ENCODE measurements around the gene GSC2.

Gene GSC2

DNA sequence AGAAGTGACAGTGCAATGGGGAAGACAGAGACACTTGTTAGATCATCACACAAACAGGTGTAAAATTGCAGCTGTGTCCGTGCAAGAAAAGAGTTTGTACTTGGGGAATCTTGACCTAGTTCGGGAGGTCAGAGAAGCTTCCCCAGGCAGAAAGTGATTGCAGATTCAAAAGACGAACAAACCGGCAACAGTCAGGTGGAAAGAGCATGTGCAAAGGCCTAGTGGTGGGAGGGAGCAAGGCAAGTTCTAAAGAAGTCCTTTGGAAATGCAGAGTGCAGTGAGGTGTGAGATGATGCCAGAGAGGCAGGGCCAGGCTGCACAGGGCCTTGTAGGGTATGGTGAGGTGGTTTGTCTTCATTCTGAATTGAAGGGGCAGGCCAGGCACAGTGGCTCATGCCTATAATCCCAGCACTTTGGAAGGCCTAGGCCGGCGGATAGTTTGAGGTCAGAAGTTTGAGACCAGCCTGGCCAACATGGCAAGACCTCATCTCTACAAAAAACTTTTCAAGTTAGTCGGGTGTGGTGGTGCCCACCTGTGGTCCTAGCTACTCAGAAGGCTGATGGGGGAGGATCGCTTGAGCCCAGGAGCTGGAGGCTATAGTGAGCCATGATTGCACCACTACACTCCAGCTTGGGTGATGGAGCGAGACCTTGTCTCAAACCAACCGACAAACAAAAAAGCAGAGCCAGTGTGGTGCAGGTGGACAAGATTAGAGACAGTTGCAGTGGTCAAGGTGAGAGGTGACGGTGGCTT, 3.7 kb downstream of the GSC2 start:
- in situ Hi-C loops (cut with HindIII; ENCODE audit: low pct_unique_long_range_greater_than_20kb, low sequenced_read_pairs), result no loop called here
- TF ChIP-seq JUND (IDR thresholded peaks at IDR 0.05; ENCODE audit: low read depth), result no peak
- DNase-seq (ENCODE audit: low read depth in 1 of 2, low spot score in 1 of 2), result no peak

DNA sequence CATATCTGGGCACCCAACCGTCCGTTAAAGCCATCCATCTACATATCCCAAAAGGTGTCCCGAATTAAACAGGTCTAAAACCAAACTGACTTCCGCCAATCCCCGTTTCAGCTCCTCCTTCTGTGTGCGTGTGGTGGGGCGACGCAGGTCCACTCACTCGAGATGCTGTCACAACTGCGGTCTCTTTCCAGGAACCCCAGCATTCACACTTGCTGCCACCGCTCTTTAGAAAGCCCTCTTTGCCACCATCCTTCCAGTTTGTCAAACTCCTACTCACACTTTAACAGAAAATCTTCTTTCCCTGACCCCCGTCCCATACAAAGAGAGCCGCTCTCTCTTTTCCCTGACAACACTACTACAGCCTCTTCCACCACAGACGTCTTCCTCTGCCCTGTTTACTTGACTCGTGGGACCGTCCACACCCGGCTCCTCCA, 6.1 kb downstream of the GSC2 start:
- in situ Hi-C loops (cut with HindIII; ENCODE audit: low pct_unique_long_range_greater_than_20kb, low sequenced_read_pairs), result no loop called here
- DNase-seq (ENCODE audit: low read depth in 1 of 2, low spot score in 1 of 2), result no peak
- TF ChIP-seq JUND (IDR thresholded peaks at IDR 0.05; ENCODE audit: low read depth), result no peak

DNA sequence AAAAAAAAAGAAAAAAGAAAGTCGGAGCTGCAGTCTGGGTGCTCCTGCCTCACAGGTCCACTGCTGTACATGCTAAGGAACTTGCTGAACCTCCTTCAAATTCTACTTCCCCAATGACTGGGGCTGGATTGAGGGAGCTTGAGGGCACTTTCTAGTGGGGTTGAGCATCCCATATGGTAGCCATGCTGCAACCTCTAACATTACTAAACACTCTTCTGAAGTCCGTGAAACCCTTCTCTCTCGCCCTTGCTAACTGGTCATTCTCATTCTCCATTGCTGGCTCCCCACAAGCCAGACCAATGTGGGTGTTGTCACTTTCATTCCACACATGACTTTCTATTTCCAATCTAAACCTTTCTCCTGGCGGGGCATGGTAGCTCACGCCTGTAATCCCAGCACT, 6.9 kb downstream of the GSC2 start:
- TF ChIP-seq JUND (IDR thresholded peaks at IDR 0.05; ENCODE audit: low read depth), result no peak
- DNase-seq (ENCODE audit: low read depth in 1 of 2, low spot score in 1 of 2), result no peak

DNA sequence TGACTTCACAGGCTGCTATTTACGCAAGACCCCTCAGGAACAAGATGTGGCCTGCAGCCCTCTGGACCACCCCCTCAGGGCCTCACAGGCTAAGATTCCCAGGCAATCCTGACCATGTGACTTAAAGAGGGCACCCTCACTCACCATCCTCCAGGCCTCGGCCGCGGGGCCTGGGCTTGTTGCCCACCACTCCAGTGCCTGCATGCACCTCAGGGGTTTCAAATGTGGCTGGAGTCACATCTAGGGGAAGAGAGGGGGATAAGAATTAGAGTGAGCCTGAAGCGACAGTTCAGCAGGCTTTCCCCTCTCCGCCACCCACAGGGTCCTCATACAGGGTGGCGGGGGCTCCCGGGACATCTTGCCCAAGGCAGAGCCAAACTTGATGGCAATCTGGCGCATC, 7.7 kb downstream of the GSC2 start:
- no peak for TF ChIP-seq JUND (IDR thresholded peaks at IDR 0.05; ENCODE audit: low read depth)
- no peak for DNase-seq (ENCODE audit: low read depth in 1 of 2, low spot score in 1 of 2)
- in situ Hi-C loops (cut with HindIII; ENCODE audit: low pct_unique_long_range_greater_than_20kb, low sequenced_read_pairs), result no loop called here

More for the DNA sequence above, 6.9 kb downstream of the GSC2 start:
- in situ Hi-C loops (cut with HindIII; ENCODE audit: low pct_unique_long_range_greater_than_20kb, low sequenced_read_pairs), result no loop called here

DNA sequence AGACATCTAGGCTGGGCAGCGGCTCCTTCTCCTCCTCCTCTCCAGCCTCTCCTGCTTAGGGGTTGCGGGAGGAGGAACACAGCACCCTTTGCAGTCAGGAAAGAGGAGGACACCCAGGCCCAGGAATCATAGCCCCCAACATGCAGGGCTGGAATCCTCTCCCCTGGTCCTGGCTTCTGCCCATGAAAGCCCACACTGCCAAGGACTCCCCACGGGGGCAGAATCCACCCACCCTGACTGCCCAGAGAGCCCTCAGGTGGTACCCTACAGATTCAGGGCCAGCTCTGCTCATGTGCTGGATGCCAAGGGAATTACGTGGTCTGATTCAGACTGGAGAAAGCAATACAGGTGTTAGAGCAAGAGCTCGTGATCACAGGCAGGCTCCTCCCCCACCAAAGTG, 10.1 kb downstream of the GSC2 start:
- no peak for DNase-seq (ENCODE audit: low read depth in 1 of 2, low spot score in 1 of 2)
- no peak for TF ChIP-seq JUND (IDR thresholded peaks at IDR 0.05; ENCODE audit: low read depth)
- in situ Hi-C loops (cut with HindIII; ENCODE audit: low pct_unique_long_range_greater_than_20kb, low sequenced_read_pairs), result no loop called here

DNA sequence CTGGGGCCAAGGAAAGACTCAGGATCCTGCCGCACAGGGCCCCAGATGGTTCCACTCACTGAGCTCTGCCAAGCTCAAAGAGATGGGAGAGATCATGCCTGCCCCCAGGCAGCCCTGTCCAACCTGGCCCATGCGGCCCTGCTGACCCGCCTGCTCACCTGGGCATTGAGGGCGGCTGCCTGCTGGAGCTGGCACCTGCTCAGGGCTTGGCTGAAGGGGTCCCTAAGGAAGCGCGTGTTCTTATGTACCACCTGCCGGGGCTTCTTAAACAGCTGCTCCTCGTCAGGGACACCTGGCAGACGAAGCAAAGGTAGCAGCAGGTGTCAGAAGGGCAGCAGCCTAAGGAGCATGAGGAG, 11.1 kb downstream of the GSC2 start:
- no peak for TF ChIP-seq JUND (IDR thresholded peaks at IDR 0.05; ENCODE audit: low read depth)
- no peak for DNase-seq (ENCODE audit: low read depth in 1 of 2, low spot score in 1 of 2)
- in situ Hi-C loops (cut with HindIII; ENCODE audit: low pct_unique_long_range_greater_than_20kb, low sequenced_read_pairs), result no loop called here

DNA sequence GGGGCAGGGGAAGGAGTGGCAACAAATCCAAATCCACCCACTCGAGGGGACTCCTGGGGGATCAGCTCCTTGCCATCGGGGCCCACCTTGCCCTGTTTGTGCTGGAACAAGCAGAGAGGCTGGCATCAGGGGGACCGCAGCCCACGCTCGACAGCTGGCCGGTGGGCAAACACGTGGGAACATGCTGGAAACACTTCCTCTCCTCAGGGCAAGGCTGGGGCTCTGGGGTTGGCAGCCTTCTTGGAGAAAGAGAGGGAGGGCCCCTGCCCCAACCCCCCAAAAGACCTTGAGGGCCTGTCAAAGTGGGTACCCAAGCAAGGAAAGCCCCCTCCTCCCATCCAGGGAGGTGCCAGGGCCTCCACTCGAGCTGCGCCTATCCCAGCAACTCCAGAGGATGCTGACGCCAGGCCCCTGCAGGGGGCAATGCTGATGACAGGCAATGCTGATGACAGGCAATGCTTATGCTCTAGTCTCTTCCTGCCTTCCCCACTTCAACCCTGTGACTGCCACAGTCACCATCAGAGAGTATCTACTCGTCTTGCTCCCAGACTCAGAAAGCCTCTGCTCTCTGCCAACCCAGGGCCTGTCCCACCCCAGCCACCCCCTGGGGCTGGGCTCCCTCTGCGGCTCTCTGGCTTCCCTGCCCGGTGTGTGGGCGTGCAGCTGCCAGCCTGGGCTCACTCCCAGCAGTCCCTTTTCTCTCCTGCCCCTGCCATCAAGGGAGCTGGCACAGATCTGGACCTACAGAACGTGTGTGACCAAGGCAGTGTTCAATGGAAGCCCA, 11.7 kb downstream of the GSC2 start:
- DNase-seq (ENCODE audit: low read depth in 1 of 2, low spot score in 1 of 2), result no peak
- no peak for TF ChIP-seq JUND (IDR thresholded peaks at IDR 0.05; ENCODE audit: low read depth)
- in situ Hi-C loops (cut with HindIII; ENCODE audit: low pct_unique_long_range_greater_than_20kb, low sequenced_read_pairs), result no loop called here

DNA sequence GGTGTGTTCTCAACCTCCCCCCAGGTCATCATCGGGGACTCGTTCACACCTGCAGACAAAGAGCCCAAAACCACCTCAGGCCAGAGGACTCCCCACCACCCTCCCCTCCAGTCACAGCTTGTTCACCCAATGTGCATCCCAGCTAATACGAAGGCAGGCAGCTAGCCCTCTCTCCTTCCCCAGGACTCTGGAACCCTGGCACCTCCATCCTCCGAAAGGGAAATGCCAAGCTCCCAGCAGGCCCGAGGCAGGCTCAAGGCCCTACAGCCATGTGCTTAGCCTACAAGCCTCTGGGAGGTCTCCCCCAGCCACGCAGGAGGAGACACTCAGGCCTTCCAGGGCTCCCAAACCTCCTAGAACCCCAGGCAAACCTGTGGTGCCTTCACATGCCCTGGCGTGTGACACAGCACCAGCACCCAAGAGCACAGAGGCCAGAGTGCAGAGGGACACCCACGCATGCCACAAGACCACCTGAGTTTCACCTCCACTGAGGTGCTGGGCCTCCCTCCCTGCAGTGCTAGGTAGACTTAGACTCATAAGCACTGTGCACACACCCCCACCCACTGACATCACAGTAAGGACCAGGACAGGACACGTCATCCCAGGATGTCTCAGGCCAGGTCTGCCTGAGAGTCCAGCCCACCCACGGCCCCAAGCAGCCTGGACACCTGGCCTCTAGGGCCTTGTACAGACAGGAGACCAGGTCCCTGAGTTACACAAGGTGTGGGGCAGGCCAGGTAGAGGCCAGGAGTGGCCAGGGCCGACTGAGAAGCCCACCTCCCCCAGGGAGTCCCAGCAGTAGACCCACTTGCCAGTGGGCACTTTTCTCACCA, 12.5 kb downstream of the GSC2 start:
- in situ Hi-C loops (cut with HindIII; ENCODE audit: low pct_unique_long_range_greater_than_20kb, low sequenced_read_pairs), result no loop called here
- DNase-seq (ENCODE audit: low read depth in 1 of 2, low spot score in 1 of 2), result no peak

DNA sequence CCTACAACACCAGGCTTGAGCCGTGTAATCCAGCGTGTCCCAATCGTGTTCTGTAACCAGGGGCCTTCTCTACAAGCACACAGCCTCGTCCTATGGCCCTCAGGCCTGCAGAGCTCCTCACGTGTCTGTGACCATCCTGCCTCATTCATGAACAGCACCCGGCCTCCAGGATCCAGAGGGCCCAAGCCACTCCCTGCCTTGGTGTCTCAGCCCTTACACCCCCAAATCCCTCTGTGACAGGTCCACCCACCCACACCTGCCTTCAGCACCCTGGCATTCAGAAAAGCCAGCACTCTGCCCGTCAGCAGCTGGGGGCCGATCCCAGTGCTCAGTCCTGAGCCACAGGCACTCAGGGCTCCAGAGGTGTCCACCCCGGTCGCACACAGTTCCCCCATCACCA, 13.2 kb downstream of the GSC2 start:
- in situ Hi-C loops (cut with HindIII; ENCODE audit: low pct_unique_long_range_greater_than_20kb, low sequenced_read_pairs), result no loop called here
- TF ChIP-seq JUND (IDR thresholded peaks at IDR 0.05; ENCODE audit: low read depth), result no peak
- DNase-seq (ENCODE audit: low read depth in 1 of 2, low spot score in 1 of 2), result no peak

More for the DNA sequence above, 12.5 kb downstream of the GSC2 start:
- no peak for TF ChIP-seq JUND (IDR thresholded peaks at IDR 0.05; ENCODE audit: low read depth)

DNA sequence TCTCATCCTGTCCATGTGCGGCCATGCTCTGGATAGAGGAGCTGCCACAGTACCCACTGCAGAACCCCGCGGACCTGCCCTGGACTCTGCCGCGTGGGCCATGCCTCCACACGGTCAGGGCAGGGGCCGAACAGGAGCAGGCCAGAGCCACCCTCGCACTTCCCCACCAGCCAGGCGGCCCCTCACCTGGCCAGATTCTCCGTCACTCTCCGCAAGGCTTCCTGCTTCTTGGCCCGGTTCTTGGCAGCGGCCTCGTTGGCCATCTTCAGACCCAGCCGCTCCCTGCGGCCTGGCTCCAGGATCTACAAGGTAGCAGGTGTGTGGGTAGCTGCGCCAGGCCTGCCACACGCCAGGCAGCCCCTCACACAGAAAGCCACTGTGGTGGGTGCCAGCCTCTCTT, 15.2 kb downstream of the GSC2 start:
- no peak for TF ChIP-seq JUND (IDR thresholded peaks at IDR 0.05; ENCODE audit: low read depth)
- no peak for DNase-seq (ENCODE audit: low read depth in 1 of 2, low spot score in 1 of 2)
- in situ Hi-C loops (cut with HindIII; ENCODE audit: low pct_unique_long_range_greater_than_20kb, low sequenced_read_pairs), result no loop called here

DNA sequence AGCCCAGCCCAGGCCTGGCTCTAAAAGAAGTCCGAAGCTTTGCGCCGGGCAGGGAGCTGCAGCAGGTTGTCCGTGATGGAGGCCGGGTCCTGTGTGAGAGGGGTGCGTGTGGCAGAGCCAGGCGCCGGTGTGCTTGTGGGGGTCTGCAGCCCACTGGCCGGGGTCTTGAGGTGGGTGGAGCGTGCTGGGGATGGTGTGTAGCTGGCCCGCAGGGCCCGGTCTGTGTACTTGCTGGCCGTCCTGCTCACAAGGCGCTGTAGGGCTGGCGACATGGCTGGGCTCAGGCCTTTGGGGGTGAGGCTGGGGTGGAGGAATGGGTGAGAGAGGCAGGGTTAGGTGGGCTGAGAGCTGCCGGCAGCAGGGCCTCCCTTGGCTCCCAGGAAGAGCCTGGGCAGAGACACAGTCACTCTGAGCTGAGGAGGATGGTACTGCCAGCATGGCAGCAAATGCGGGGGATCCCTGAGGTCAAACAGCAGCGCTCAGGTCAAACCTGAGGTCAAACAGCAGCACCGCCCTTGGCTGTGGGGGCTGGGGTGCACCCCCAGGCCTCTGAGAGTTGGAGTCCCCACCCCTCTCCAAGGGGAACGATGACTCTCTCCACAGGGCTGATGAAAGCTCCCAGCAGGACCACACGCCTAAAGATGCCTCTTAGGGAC, 15.8 kb downstream of the GSC2 start:
- DNase-seq (ENCODE audit: low read depth in 1 of 2, low spot score in 1 of 2), result no peak
- TF ChIP-seq JUND (IDR thresholded peaks at IDR 0.05; ENCODE audit: low read depth), result no peak
- in situ Hi-C loops (cut with HindIII; ENCODE audit: low pct_unique_long_range_greater_than_20kb, low sequenced_read_pairs), result no loop called here

DNA sequence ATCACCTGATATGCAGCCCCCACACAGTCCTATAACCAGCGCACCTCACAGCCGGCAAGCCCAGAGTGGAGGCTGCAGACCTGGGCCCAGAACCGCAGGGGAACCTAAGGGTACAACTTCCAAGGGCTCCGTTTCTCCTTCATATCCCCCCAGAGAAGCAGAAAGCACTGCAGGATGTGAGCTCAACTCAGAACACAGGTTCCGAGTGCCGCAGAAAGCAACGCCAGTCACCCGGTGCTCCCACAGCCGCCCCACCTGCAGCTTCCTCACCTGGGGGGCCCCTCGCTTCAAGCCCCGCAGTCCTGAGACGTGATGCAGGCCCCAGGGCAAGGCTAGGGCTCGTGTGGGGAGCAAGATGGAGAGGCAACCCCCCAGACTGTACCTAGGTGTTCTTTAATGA, 16.5 kb downstream of the GSC2 start:
- DNase-seq (ENCODE audit: low read depth in 1 of 2, low spot score in 1 of 2), result no peak
- TF ChIP-seq JUND (IDR thresholded peaks at IDR 0.05; ENCODE audit: low read depth), result no peak
- in situ Hi-C loops (cut with HindIII; ENCODE audit: low pct_unique_long_range_greater_than_20kb, low sequenced_read_pairs), result no loop called here

All from T47D (cell line).